MCF 10A (cell line): ENCODE results near the gene GJA5. TPM values are rescaled to one million over a fixed set of nuclear protein-coding genes. Genes with fewer than 3 reads are reported as not detected.

Experiments used
- BruUV-seq: library from RNA; stranded (reverse); fragments of 400-500 nt; replicated peaks from 2 replicates; lab custom pipeline; 2021; lab: Mats Ljungman, UMichigan
- CTCF ChIA-PET: fragments of 300-600 bp; sonication (Branson Sonifier 250); formaldehyde crosslinking; extraction: SDS; loops from one replicate; lab custom pipeline; 2021; ENCODE audit warnings: antibody characterized with exemption, inconsistent platforms; lab: Yijun Ruan, JAX
- POLR2A ChIA-PET: fragments of 300-600, 350-650 bp; sonication (Branson Sonifier 250); formaldehyde crosslinking; extraction: SDS; loops from one replicate; lab custom pipeline; 2020; ENCODE audit warnings: antibody characterized with exemption, inconsistent platforms; lab: Yijun Ruan, JAX
- DNase-seq: peaks from one replicate; pipeline ENCODE4 v3.0.0-alpha.2; 2018; ENCODE audit not compliant: unreplicated experiment
- H3K27ac Mint-ChIP-seq: one replicate; pipeline ENCODE4 v1.8.0; 2022; ENCODE audit warnings: mild to moderate bottlenecking, low read depth, mixed read lengths; ENCODE audit not compliant: unreplicated experiment
- H3K27me3 Mint-ChIP-seq: one replicate; pipeline ENCODE4 v1.8.0; 2022; ENCODE audit warnings: mixed read lengths; ENCODE audit not compliant: insufficient read depth, unreplicated experiment
- H3K36me3 Mint-ChIP-seq: one replicate; pipeline ENCODE4 v1.8.0; 2022; ENCODE audit warnings: mild to moderate bottlenecking, moderate library complexity, mixed read lengths; ENCODE audit not compliant: insufficient read depth, unreplicated experiment
- H3K4me1 Mint-ChIP-seq: one replicate; pipeline ENCODE4 v1.8.0; 2022; ENCODE audit warnings: mixed read lengths; ENCODE audit not compliant: insufficient read depth, unreplicated experiment
- H3K4me3 Mint-ChIP-seq: one replicate; pipeline ENCODE4 v1.8.0; 2022; ENCODE audit warnings: mild to moderate bottlenecking, moderate library complexity, mixed read lengths; ENCODE audit not compliant: unreplicated experiment
- H3K9me3 Mint-ChIP-seq: one replicate; pipeline ENCODE4 v1.8.0; 2022; ENCODE audit warnings: mixed read lengths; ENCODE audit not compliant: unreplicated experiment
- intact Hi-C: fragments of 100-400 bp; cut with micrococcal nuclease; formaldehyde crosslinking; loops from 2 replicates; pipeline ENCODE4 v1.14.1; 2022
- total RNA-seq: library from RNA; stranded (reverse); gene quantifications from 2 replicates; pipeline ENCODE4 v1.2.3, GENCODE V29; 2022
- TF ChIP-seq, protein P1 (sequence below): fragments of 200-600 bp; IDR thresholded peaks from one replicate; pipeline ENCODE4 v1.8.0; 2022; ENCODE audit warnings: antibody characterized with exemption, mild to moderate bottlenecking; ENCODE audit not compliant: unreplicated experiment

The GJA5 gene
- total RNA-seq, 1 experiment from 2014 or later = 0.28 TPM

DNA sequence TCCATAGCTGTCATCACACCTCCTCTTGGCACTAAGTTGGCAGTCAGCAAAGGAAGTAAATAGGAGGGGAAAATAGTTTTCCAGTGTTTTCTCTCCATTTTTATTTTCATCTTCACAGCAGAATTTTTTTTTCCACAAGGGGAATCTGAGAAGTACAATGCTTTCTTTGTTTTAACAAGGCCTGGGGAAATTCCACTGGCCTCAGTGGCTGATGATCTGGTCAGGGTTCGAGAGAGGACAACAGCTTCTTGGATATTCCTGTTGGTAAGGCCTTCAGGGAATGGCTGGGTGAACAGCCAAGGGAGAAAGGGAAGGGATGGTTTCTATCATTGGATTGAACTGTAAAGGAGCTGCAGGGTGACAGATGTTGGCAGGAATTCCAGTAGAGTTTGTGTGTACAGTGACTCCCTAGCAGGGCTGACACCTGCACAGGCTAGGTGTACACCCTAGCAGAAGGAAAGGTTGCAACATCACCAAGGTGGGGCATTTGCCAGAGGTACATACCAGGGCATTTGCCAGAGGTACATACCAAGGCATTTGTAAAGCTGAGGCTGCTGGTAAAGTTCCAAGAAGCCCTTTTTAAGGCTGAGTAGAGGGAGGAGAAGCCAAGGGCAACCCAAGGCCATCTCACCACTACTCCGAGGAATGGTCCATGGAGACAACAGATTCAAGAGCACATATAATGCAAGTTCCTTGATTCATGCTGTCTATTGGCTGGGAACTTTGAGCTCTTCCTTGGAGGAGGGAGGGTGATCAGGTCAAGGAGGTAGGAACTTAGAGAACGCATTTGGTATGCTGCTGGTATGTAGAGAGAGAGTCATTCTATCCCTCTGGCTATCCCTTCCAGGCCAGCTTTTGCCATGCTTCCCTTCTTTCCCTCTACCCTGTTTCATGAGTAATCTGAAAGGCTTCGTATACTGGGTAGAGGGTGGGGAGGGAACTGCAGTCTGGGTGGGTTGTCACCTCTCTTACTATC lies 3.1 kb downstream of the GJA5 start:
- peaks cover 43% of the 10 kb centered on the region for H3K4me1 Mint-ChIP-seq
- peak; percentile 95 for DNase-seq
- ChIA-PET POLR2A (interaction anchor here (0.5 to 2.4 kb wide), 22 partner anchors 10 to 589 kb away, joined by 3 to 19 read pairs (median 3); partner anchors contain the start of gene ACP6), CTCF (interaction anchor here (0.5 to 1.5 kb wide), 11 partner anchors 12 to 1780 kb away, joined by 3 to 10 read pairs (median 3); no protein-coding TSS in a partner anchor)
- TF ChIP-seq, protein P1, sequence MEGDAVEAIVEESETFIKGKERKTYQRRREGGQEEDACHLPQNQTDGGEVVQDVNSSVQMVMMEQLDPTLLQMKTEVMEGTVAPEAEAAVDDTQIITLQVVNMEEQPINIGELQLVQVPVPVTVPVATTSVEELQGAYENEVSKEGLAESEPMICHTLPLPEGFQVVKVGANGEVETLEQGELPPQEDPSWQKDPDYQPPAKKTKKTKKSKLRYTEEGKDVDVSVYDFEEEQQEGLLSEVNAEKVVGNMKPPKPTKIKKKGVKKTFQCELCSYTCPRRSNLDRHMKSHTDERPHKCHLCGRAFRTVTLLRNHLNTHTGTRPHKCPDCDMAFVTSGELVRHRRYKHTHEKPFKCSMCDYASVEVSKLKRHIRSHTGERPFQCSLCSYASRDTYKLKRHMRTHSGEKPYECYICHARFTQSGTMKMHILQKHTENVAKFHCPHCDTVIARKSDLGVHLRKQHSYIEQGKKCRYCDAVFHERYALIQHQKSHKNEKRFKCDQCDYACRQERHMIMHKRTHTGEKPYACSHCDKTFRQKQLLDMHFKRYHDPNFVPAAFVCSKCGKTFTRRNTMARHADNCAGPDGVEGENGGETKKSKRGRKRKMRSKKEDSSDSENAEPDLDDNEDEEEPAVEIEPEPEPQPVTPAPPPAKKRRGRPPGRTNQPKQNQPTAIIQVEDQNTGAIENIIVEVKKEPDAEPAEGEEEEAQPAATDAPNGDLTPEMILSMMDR = no peak
- BruUV-seq = no TSS peak
- intact Hi-C loops = no loop called here
- H3K27me3 Mint-ChIP-seq = no peaks in the 10 kb centered on the region
- H3K9me3 Mint-ChIP-seq = no peaks in the 10 kb centered on the region
- H3K36me3 Mint-ChIP-seq = no peaks in the 10 kb centered on the region
- H3K4me3 Mint-ChIP-seq = no peak overlapping the region
- peak overlapping the region; percentile 46 for H3K27ac Mint-ChIP-seq

GRCh38 chr1:147756341-147756740 lies 4.1 kb downstream of the GJA5 start:
- Mint-ChIP-seq H3K4me3 (no peak overlapping the region), H3K27ac (no peak overlapping the region), H3K9me3 (no peaks in the 10 kb centered on the region), H3K27me3 (no peaks in the 10 kb centered on the region), H3K36me3 (no peaks in the 10 kb centered on the region), H3K4me1 (peaks cover 33% of the 10 kb centered on the region)
- TF ChIP-seq, protein P1 = no peak
- intact Hi-C loops = no loop called here
- no TSS peak for BruUV-seq
- DNase-seq = peak; percentile 25
- POLR2A ChIA-PET = interaction anchor here (1.6 to 2.4 kb wide), 2 partner anchors 9 to 86 kb away, joined by 11 to 13 read pairs; partner anchors contain the start of gene ACP6
- CTCF ChIA-PET = interaction anchor here (0.5 to 1.5 kb wide), 5 partner anchors 11 to 1779 kb away, joined by 3 to 10 read pairs (median 3); no protein-coding TSS in a partner anchor

GRCh38 chr1:147754661-147755060 lies 5.7 kb downstream of the GJA5 start:
- DNase-seq = no peak
- ChIA-PET CTCF (interaction anchor here (0.5 to 1.3 kb wide), 7 partner anchors 8 to 134 kb away, joined by 3 to 4 read pairs (median 3); no protein-coding TSS in a partner anchor), POLR2A (interaction anchor here (0.6 kb wide), 1 partner anchor 50 kb away, joined by 4 read pairs; no protein-coding TSS in a partner anchor)
- TF ChIP-seq, protein P1 = no peak
- no TSS peak for BruUV-seq
- H3K27me3 Mint-ChIP-seq = no peaks in the 10 kb centered on the region
- no peak overlapping the region for H3K4me3 Mint-ChIP-seq
- no peaks in the 10 kb centered on the region for H3K9me3 Mint-ChIP-seq
- no peaks in the 10 kb centered on the region for H3K36me3 Mint-ChIP-seq
- H3K27ac Mint-ChIP-seq = no peak overlapping the region
- peaks cover 18% of the 10 kb centered on the region for H3K4me1 Mint-ChIP-seq
- intact Hi-C loops = no loop called here

GRCh38 chr1:147753081-147753480 lies 7.3 kb downstream of the GJA5 start:
- DNase-seq = no peak
- H3K4me1 Mint-ChIP-seq = peaks cover 23% of the 10 kb centered on the region
- no peaks in the 10 kb centered on the region for H3K27me3 Mint-ChIP-seq
- no peaks in the 10 kb centered on the region for H3K36me3 Mint-ChIP-seq
- CTCF ChIA-PET = interaction anchor here (0.6 to 2.0 kb wide), 5 partner anchors 13 to 690 kb away, joined by 3 to 6 read pairs (median 3); no protein-coding TSS in a partner anchor
- POLR2A ChIA-PET = interaction anchor here (1.1 kb wide), 1 partner anchor 11 kb away, joined by 4 read pairs; no protein-coding TSS in a partner anchor
- no peaks in the 10 kb centered on the region for H3K9me3 Mint-ChIP-seq
- intact Hi-C loops = no loop called here
- H3K27ac Mint-ChIP-seq = no peak overlapping the region
- no peak overlapping the region for H3K4me3 Mint-ChIP-seq
- no TSS peak for BruUV-seq
- TF ChIP-seq, protein P1 = no peak
